NCI-H1092 (cell line): ENCODE data around the gene STAT4.

Source experiments
- DNase-seq: peaks from one replicate; lab custom pipeline; 2025; lab: John Stamatoyannopoulos, UW

The STAT4 gene

GRCh38 chr2:191176305-191176704 lies 25.5 kb upstream of the STAT4 start:
- DNase-seq, result no peak

GRCh38 chr2:191174442-191174841 lies 23.6 kb upstream of the STAT4 start:
- DNase-seq, result no peak

GRCh38 chr2:191173206-191173605 lies 22.4 kb upstream of the STAT4 start:
- DNase-seq, result no peak

GRCh38 chr2:191171708-191172355 lies 21.0 kb upstream of the STAT4 start:
- DNase-seq, result no peak

GRCh38 chr2:191171286-191171685 lies 20.5 kb upstream of the STAT4 start:
- no peak for DNase-seq

- DNase-seq, result no peak
These were observed 20.0 kb upstream of the STAT4 start for GRCh38 chr2:191170773-191171172.

GRCh38 chr2:191170301-191170636 lies 19.5 kb upstream of the STAT4 start:
- DNase-seq, result no peak

GRCh38 chr2:191169456-191170300 lies 18.9 kb upstream of the STAT4 start:
- no peak for DNase-seq

GRCh38 chr2:191167766-191168165 lies 17.0 kb upstream of the STAT4 start:
- no peak for DNase-seq

GRCh38 chr2:191166756-191167445 lies 16.1 kb upstream of the STAT4 start:
- no peak for DNase-seq

GRCh38 chr2:191166111-191166755 lies 15.4 kb upstream of the STAT4 start:
- DNase-seq, result no peak

- DNase-seq, result no peak
These were observed 14.4 kb upstream of the STAT4 start for GRCh38 chr2:191165176-191165643.

GRCh38 chr2:191158747-191159146 lies 8.0 kb upstream of the STAT4 start:
- DNase-seq, result no peak

GRCh38 chr2:191158193-191158592 lies 7.4 kb upstream of the STAT4 start:
- no peak for DNase-seq

- no peak for DNase-seq
These were observed 4.8 kb upstream of the STAT4 start for GRCh38 chr2:191155608-191156071.

- DNase-seq, result no peak
These were observed 2.9 kb upstream of the STAT4 start for GRCh38 chr2:191153716-191154115.

GRCh38 chr2:191152482-191153240 lies 1.9 kb upstream of the STAT4 start:
- DNase-seq, result no peak

GRCh38 chr2:191151331-191151730 lies 537 bp upstream of the STAT4 start:
- DNase-seq, result no peak

- no peak for DNase-seq
These were observed 579 bp downstream of the STAT4 start for GRCh38 chr2:191150230-191150599.

- no peak for DNase-seq
These were observed 1.4 kb downstream of the STAT4 start for GRCh38 chr2:191149391-191149790.

GRCh38 chr2:191148791-191149190 lies 2.0 kb downstream of the STAT4 start:
- DNase-seq, result no peak

- DNase-seq, result no peak
These were observed 2.5 kb downstream of the STAT4 start for GRCh38 chr2:191148281-191148680.
